ENCODE results near the gene ROS1. TPM values are rescaled to one million over a fixed set of nuclear protein-coding genes. Genes with fewer than 3 reads are reported as not detected.
"Not testable (repeated sequence)": the region's sequence is repeated elsewhere in the genome, so short reads cannot be mapped to it uniquely, and the experiment has no call there.

The ROS1 gene
- total RNA-seq, 1 donor from 2014 or later: 0.04 TPM

GRCh38 chr6:117375446-117375845 lies 50.3 kb downstream of the ROS1 start:
- ATAC-seq: no peak

GRCh38 chr6:117373211-117373813 lies 52.4 kb downstream of the ROS1 start:
- ATAC-seq: no peak

GRCh38 chr6:117372289-117372688 lies 53.5 kb downstream of the ROS1 start:
- ATAC-seq: not testable (repeated sequence)

GRCh38 chr6:117371492-117371891 lies 54.2 kb downstream of the ROS1 start:
- no peak for ATAC-seq

GRCh38 chr6:117359581-117359980 lies 66.2 kb downstream of the ROS1 start:
- ATAC-seq: no peak

- ATAC-seq: no peak
Measured at GRCh38 chr6:117354671-117355070, 71.1 kb downstream of the ROS1 start.

- ATAC-seq: no peak
Measured at GRCh38 chr6:117352466-117353081, 73.2 kb downstream of the ROS1 start.

GRCh38 chr6:117351521-117351920 lies 74.2 kb downstream of the ROS1 start:
- ATAC-seq: no peak

GRCh38 chr6:117346142-117346930 lies 79.4 kb downstream of the ROS1 start:
- no peak for ATAC-seq

- ATAC-seq: no peak
Measured at GRCh38 chr6:117345292-117345610, 80.5 kb downstream of the ROS1 start.

- ATAC-seq: no peak
Measured at GRCh38 chr6:117344444-117345291, 81.1 kb downstream of the ROS1 start.

- ATAC-seq: no peak
Measured at GRCh38 chr6:117338567-117338966, 87.2 kb downstream of the ROS1 start.

GRCh38 chr6:117329926-117330325 lies 95.8 kb downstream of the ROS1 start:
- ATAC-seq: no peak

GRCh38 chr6:117328500-117328899 lies 97.2 kb downstream of the ROS1 start:
- ATAC-seq: no peak

- ATAC-seq: no peak
Measured at GRCh38 chr6:117328005-117328389, 97.7 kb downstream of the ROS1 start.

GRCh38 chr6:117327149-117328004 lies 98.4 kb downstream of the ROS1 start:
- no peak for ATAC-seq

- no peak for ATAC-seq
Measured at GRCh38 chr6:117326396-117326795, 99.3 kb downstream of the ROS1 start.

- no peak for ATAC-seq
Measured at GRCh38 chr6:117317261-117317660, 108.5 kb downstream of the ROS1 start.

GRCh38 chr6:117311726-117312125 lies 114.0 kb downstream of the ROS1 start:
- ATAC-seq: no peak

GRCh38 chr6:117311310-117311709 lies 114.4 kb downstream of the ROS1 start:
- ATAC-seq: no peak

GRCh38 chr6:117309611-117310010 lies 116.1 kb downstream of the ROS1 start:
- no peak for ATAC-seq

GRCh38 chr6:117309069-117309468 lies 116.7 kb downstream of the ROS1 start:
- no peak for ATAC-seq

Data from esophagus mucosa (tissue), 1 donor.